K562 (cell line): ENCODE results near the gene MTFR2. TPM values are rescaled to one million over a fixed set of nuclear protein-coding genes. Genes with fewer than 3 reads are reported as not detected.
A peak's percentile ranks its signal among the peaks of the same experiment; 100 is the strongest.

ENCODE experiments used
- ETV6 ChIP-seq, 3 experiments: fragments of 150-350 bp in 1 of 3; sonication (generic) in 1 of 3; formaldehyde crosslinking in 1 of 3; IDR thresholded peaks; 2 replicates each; pipeline versions ENCODE4 v1.6.1 to v1.8.0; 2014 to 2022; ENCODE audit warnings: borderline replicate concordance in 2 of 3, low read depth in 2 of 3, antibody characterized with exemption in 1 of 3, low read length in 1 of 3, mild to moderate bottlenecking in 1 of 3, missing genetic modification reagents in 1 of 3
- FOXM1 ChIP-seq, 2 experiments: fragments of 450-650 bp in 1 of 2; sonication (generic) in 1 of 2; formaldehyde crosslinking in 1 of 2; IDR thresholded peaks; 2 replicates each; pipeline versions ENCODE4 v1.6.1 to v1.9.0; 2017 to 2022; ENCODE audit warnings: low read depth in 2 of 2, mild to moderate bottlenecking in 2 of 2, missing genetic modification reagents in 1 of 2, moderate library complexity in 1 of 2
- FUS ChIP-seq: fragments of 200-400 bp; formaldehyde crosslinking; optimal IDR thresholded peaks from 2 replicates; pipeline ENCODE3; 2017; ENCODE audit warnings: low read depth, low read length
- STAT5B ChIP-seq: fragments of 250-450 bp; sonication (Bioruptor Pico); IDR thresholded peaks from 2 replicates; pipeline ENCODE4 v1.8.0; 2021; ENCODE audit warnings: mild to moderate bottlenecking, inconsistent platforms
- TAF9B ChIP-seq: fragments of 450-650 bp; IDR thresholded peaks from 2 replicates; pipeline ENCODE4 v1.6.1; 2018; ENCODE audit warnings: mild to moderate bottlenecking; ENCODE audit not compliant: partially characterized antibody
- TAL1 ChIP-seq: fragments of 450-650 bp; IDR thresholded peaks from 2 replicates; pipeline ENCODE4 v1.6.1; 2016; ENCODE audit warnings: mild to moderate bottlenecking
- TRIM24 ChIP-seq, 2 experiments: fragments of 450-650 bp; IDR thresholded peaks; 2 replicates each; pipeline ENCODE4 v1.6.1; 2016
- ZBTB40 ChIP-seq, 2 experiments: fragments of 450-650 bp in 1 of 2; sonication (generic) in 1 of 2; formaldehyde crosslinking in 1 of 2; IDR thresholded peaks; 2 replicates each; pipeline versions ENCODE4 v1.7.1 to v1.9.0; 2016 to 2022; ENCODE audit warnings: inconsistent platforms in 1 of 2, mild to moderate bottlenecking in 1 of 2, missing genetic modification reagents in 1 of 2
- polyA plus RNA-seq, 8 experiments: library from polyadenylated mRNA; depleted of rRNA in 4 of 8; stranded (reverse) in 5 of 8; unstranded in 3 of 8; fragments of >200 nt; fragmentation: Nextera tagmentation in 2 of 8; fragmentation: Illumina TruSeq in 1 of 8; extraction: Ambion mirVana in 2 of 8; extraction: Trizol in 1 of 8; gene quantifications; 2 replicates each; pipeline versions ENCODE4 v1.2.1 to v1.2.3, GENCODE V29; 2011 to 2014; ENCODE audit warnings: inconsistent platforms in 1 of 8, missing spikeins in 1 of 8
- total RNA-seq, 7 experiments: library from RNA; depleted of rRNA in 6 of 7; stranded (reverse); fragments of >200 nt in 6 of 7; fragmentation: Illumina TruSeq in 2 of 7; extraction: Trizol in 2 of 7; gene quantifications; 2 replicates each; pipeline versions ENCODE4 v1.2.1 to v1.2.3, GENCODE V29; 2011 to 2021; ENCODE audit warnings: low replicate concordance in 1 of 7

The MTFR2 gene
- total and polyA plus RNA-seq, 9 of the 15 experiments (the other 6 are each of a cell fraction or from before 2014, with no cell fraction given) = 10.1 to 63.3 (median 45.9) TPM

GRCh38 chr6:136236466-136237293 is 13.4 kb downstream of the MTFR2 start (continued):
- TF ChIP-seq ZBTB40 (IDR thresholded peaks at IDR 0.05) (no peak), ZBTB40 (CRISPR knock-in tag; IDR thresholded peaks at IDR 0.05) (no peak), TAL1 (peak; percentile 85), STAT5B (no peak), ETV6 (IDR thresholded peaks at IDR 0.05; ENCODE audit: borderline replicate concordance in 1 of 2, low read depth in 2 of 2, low read length in 1 of 2) (0 out of 4 replicates have a peak, but pooled peaks of 1 of the 2 experiments have one; percentile 58), ETV6 (CRISPR knock-in tag; IDR thresholded peaks at IDR 0.05; ENCODE audit: borderline replicate concordance) (no peak), TRIM24 (IDR thresholded peaks at IDR 0.05) (peak; percentile 59 to 89), FOXM1 (IDR thresholded peaks at IDR 0.05; ENCODE audit: low read depth) (peak; percentile 63), FOXM1 (CRISPR knock-in tag; IDR thresholded peaks at IDR 0.05; ENCODE audit: low read depth) (no peak), TAF9B (peak; percentile 37), FUS (no peak)
